GM12892 (cell line): ENCODE results near the gene RNF103.

Source experiments
- POLR2A ChIP-seq: IDR thresholded peaks from 2 replicates; pipeline ENCODE4 v1.6.1; 2011; ENCODE audit warnings: low read depth, low read length, control low read depth
- POLR2AphosphoS5 ChIP-seq: IDR thresholded peaks from 2 replicates; pipeline ENCODE4 v1.6.1; 2011; ENCODE audit warnings: low read depth, low read length, control low read depth

- TF ChIP-seq POLR2AphosphoS5 (no peak), POLR2A (no peak)
Observed at GRCh38 chr2:86563650-86564061, 60.0 kb downstream of the RNF103 start.
